Iris pigment epithelial cell (primary cell): ENCODE data around the gene HACD3.
"Not testable (repeated sequence)": the region's sequence is repeated elsewhere in the genome, so short reads cannot be mapped to it uniquely, and the experiment has no call there.

Experiments used
- DNase-seq: peaks from one replicate; pipeline ENCODE4 v3.0.0-alpha.2; 2011; ENCODE audit warnings: low read depth

HACD3 gene

DNA sequence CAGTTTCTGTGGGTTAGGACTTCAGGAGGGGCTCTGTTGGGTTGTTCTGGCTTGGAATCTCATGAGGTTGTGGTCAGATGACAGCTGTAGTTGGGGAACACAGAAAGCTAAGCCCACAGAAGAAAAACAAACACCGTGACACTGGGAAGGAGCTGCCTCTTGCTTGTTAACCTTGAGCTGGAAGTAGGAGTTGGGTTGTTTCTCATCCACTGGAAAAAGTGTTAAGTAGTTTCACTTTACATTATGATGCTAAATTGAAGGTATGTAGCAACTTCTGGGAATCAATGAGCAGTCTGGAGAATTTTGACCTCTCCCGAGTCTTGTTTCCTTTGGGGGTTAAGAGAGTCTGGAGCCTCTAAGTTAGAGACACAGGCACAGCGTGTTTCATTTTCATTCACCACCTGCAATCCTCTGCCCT is 20.4 kb downstream of the HACD3 start:
- peak; percentile 88 for DNase-seq

DNA sequence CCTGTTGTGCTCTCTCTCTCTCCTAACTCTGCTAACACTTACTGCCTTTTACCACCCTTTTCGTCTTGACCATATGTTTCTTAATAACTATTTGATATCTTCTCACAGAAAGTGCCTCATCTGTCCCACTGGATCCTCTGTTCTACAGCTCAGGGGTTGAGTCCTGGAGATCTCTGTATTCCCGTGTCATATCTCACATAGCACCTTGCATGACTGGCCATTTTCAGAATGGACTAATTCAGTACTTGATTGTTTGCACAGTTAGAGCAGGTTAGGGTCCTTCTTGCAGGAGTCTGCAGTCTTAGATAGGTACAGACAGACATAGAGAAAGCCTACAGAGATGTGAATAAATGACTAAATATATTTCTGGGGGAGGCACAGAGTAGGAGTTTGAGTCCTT is 20.9 kb downstream of the HACD3 start:
- DNase-seq = no peak

DNA sequence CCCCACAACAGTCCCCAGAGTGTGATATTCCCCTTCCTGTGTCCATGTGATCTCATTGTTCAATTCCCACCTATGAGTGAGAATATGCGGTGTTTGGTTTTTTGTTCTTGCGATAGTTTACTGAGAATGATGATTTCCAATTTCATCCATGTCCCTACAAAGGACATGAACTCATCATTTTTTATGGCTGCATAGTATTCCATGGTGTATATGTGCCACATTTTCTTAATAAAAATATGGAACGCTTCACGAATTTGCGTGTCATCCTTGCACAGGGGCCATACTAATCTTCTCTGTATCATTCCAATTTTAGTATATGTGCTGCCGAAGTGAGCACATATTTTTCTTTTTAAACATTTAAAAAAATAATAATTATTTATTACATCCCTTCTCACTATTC is 22.6 kb downstream of the HACD3 start:
- DNase-seq = not testable (repeated sequence)

DNA sequence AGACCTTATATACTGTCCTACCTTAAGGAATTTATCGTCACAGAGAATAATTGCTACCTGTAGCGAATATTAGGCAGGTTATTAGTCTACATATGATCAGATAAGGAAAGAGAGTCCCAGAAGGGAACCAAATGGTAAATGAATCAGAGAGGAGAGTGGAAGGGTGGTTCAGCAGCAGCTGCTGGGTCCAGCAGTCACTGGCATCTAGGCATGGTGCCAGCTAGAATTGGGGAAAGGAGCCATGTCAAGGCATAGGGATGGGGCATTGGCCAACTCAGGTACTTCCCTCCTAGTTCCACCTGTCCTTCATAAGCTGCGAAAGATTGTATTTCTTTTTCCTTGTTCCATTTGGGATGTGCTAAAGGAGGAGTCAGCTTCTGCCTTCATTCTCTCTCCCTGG is 23.4 kb downstream of the HACD3 start:
- no peak for DNase-seq

DNA sequence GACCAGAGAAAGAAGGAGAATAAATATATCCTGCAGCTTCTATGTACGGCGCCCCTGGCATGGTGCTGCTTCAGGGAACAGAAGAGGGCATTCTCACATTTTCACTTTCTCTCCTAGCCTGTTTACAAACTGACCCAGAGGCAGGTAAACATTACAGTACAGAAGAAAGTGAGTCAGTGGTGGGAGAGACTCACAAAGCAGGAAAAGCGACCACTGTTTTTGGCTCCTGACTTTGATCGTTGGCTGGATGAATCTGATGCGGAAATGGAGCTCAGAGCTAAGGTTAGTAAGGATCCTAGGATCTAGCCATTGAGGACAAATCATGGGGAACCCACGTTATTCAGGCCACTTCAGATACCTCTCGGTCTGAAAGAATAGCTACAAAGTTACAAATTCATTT is 26.4 kb downstream of the HACD3 start:
- no peak for DNase-seq

DNA sequence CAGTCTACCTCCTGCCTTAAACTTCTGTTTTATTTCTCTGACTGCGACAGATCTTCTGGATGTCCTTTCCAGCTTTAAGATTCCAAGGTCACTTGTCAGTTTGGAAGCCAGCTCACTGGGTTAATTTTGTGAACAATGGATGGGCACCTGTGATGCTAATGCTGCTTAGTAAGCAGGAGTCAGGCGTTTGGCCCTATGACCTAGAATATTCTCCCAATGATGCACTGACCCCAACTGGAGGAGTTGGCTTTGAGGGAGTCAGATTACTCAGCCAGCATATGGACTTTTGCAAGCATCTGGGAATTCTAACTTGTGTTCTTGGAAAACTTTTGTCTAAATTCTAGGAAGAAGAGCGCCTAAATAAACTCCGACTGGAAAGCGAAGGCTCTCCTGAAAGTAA is 28.1 kb downstream of the HACD3 start:
- peak; percentile 59 for DNase-seq

DNA sequence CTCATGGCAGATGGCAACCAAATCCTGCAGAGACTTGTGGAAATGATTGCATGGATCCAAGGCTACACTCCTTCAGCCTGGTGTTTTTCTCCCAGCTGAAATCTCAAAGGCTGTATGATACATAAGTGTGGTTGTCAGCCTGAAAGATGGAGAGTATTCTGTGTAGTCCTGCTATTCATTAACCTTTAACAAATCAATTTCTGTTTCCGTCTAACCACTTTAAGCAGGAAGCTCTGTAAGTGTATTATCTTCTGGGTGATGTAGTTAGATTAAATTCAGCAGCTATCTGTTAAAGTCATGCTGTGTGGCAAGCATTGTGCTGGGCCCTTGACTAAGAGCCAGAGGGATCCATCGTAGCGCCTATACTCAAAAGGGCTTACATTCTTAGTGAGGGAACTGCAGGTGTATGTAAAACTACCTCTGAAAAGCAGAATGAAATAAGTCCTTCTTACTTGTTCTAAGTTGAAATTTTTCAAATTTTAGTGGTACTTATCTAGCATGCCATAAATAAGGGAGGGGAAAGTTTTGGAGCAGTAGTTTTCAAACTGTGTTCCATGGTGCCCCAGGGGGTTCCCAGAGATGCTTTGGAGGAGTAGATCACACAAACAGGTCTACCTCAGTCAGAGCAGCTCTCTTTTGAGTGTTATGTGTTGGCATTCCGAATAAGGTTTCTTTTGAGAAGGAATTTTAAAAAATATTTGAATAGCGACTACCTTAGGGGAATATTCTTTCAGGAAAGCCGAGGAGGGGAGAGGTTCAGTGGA is 28.9 kb downstream of the HACD3 start:
- no peak for DNase-seq

DNA sequence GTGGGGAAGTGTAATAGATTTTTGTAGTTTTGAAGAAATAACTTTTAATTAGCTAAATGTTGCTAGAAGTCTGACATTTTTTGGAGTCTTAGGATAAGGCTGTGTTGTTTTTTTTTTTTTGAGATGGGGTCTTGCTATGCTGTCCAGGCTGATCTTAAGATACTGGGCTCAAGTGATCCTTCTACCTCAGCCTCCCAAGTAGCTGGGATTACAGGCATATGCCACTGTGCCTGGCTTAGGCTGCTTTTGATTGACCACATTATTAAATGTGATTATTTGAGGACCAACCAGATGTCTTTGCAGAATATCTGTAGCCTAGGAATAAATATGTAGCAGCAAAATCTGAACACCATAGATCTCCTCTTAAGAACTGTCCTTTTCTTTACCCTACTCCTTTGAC is 29.7 kb downstream of the HACD3 start:
- DNase-seq = no peak

DNA sequence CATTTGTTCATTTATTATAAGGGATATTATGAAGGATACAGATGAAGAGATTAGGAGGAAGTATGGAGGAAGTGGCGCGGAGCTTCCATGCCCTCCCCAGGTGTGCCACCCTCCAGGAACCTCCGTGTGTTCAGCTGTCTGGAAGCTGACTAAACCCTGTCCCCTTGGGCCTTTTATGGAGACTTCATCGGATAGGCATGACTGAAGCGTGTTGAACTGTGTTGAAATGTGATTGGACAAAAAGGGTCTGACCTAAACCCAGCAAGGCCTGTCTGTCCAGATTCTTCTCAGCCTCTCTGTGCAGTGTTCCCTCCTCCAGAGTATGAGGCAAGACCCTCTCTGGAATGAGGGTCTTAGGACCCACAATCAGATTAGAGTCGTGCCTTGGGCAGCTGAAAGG is 31.7 kb downstream of the HACD3 start:
- no peak for DNase-seq

DNA sequence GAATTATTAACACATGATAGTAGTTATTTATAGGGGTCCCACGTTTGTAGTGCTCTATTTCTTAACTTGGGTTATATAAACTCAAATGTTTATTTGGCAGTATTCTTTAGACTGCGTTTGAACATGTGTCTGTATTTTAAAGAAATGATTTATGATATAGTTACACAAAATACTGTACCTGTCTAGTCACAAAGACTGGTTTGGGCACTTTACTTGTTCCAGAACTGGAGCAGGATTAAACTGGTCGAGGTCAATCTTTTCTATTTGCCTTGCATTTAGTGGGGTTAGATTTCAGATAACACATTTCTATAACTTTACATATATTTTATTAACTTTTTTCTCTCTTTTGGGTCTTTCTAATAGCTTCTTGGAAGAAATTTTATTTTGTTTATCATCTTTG is 39.5 kb downstream of the HACD3 start:
- DNase-seq = no peak

DNA sequence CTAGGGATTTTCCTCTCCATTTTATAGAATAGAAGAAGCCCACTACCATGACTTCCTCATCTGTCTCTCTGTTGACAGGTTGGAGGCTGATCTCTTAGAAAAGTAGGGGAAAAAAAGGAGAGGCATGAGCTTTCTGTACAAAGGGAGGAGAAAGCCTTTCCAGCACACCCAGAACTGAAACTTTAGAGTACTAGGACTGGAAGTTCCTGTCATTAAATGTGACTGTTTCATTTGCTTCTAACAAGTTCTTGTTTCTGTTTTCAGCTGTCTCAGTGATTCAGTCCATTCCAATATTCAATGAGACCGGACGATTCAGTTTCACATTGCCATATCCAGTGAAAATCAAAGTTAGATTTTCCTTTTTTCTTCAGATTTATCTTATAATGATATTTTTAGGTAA is 41.7 kb downstream of the HACD3 start:
- no peak for DNase-seq

DNA sequence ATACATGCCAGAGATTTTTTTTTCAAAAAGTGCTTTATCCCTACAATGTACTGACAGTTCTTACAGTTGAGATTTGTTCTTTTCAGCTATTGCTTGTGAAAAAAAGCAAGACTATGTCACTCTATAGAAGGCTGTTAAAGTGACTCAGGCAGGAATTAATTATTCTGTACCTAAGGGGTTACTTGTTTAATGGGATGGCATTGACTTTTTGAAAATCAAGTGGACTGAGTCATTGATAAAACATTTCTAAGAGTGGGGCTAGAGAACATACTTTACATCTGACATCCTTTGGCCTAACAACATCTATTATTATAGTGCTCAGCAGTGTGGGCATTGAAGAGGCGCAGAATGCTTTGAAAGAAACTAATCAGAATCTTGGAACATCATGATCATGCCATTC is 46.4 kb downstream of the HACD3 start:
- DNase-seq = peak; percentile 73

DNA sequence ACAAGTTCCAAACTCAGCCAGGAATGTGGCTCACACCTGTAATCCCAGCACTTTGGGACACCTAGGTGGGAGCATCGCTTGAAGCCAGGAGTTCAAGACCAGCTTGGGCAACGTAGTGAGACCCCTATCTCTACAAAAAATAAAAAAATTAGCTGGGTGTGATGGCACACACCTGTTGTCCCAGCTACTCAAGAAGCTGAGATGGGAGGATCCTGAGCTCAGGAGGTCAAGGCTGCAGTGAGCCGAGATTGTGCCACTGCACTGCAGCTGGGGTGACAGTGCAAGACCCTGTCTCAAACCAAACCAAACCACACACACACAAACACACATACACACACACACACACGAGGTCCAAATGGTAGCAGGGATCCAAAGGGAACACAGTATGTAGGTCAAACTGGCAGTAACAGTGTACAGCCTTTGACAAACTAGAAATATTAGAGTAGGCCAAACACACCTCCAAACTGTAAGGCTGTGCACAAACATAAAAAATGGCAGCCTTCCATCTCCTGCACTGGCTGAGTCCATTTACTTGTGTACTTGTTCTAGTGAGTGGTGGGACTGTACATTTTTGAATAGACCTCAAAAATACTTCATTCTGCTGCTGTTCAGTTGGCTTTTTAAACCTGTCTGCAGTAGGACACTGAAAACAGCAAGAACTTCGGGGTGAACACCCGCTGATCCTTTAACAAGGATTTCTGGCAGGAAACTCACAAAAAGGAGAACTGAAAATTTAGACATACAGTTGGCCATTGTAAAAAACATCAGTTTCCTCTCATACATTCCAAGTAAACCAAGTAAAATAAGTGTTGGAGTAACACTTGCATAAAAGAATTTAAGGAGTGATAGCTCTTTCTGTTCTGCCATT is 47.1 kb downstream of the HACD3 start:
- no peak for DNase-seq

DNA sequence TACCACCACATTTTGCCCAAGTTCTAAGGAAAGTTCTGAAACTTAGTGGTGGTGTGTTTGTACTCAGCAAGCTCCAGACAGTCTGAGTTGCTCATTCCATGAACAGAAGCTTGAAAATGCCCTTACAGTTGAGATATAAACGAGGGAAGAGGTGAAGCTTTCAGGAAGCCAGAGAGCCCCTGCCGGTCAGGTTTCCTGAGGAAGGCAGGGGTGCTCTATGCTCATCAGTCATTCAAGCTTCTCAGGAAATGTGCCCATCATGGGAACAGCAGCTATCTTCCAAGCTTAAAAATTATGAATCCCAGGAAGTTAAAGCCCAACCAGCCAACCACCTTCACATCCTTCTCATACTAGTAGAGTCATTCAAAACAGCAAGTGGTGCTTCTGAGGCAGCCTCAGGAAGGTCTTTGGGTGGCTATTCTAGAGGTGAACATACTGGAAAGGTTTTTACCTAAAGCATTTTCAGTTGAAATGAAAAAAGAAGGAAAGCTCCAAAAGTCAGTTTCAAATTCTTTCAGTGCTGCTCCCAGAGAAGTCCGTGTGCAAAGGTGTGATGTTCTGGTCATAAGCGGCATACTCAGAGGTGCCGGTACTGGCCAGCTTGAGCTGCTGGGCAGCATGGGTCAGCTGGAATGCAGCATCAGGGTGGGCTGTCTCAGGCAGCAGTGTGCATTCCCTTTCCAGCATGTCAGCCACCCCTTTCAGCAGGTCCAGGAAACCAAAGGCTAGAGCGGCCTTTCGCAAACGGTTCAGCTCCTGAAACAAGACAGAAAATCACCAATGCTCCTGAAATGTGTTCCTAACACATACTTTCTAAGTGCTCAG is 48.9 kb downstream of the HACD3 start:
- DNase-seq = no peak

DNA sequence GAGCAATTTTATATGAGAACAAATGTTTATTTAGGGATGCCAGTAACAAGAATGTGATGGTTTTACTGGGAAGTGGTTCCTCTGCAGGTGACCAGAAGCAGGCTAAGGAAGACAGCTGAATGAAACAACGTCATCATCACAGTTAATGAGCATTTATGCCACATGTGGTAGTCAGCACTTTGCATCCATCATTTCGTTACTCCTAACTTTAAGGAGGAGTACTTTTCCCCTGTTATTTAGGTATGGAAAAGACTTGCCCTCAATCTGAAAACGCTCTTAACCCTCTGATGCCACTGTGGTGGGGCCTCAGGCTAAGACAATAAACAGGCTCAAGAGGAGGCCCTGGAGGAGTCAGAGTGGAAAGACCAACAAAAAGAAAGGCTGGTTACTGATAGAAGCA is 49.5 kb downstream of the HACD3 start:
- DNase-seq = no peak

DNA sequence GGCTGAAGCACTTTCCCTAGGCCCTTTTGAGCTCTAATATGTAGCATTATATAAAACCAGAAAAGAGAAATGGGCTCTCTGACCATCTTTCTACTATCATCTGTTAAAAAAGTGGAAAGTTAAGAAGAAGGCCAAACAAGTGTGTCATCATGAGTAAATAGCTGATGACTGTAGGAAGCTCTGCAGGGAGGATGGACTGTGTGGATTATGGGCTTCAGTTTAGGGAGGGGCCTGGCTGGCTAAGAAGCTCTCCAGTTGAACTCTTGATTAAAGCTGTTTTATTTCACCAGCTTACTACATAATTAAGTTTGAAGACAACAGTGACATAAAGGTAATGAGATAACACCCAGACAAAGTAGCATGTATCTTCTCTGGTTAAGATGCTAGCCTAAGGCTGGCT is 50.0 kb downstream of the HACD3 start:
- DNase-seq = peak; percentile 91

DNA sequence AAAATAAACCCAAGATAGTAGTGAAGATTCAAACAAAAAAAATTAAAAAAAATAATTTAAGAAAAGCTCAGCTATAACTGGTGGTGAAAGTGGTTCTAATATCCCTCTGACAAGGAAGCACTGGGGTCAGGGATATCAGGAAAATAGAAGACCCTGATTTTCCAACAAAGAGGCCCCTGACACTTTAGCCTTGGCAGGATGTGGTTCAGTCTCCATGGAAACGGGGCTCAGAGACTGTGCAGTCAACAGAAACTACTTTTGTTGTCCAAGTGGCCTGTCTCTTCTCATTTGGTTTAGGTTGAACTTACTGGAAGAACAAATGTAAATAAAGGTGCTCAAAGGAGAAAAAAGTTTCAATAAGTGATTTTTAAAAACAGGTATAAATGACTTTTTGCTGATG is 53.4 kb downstream of the HACD3 start:
- peak; percentile 71 for DNase-seq

DNA sequence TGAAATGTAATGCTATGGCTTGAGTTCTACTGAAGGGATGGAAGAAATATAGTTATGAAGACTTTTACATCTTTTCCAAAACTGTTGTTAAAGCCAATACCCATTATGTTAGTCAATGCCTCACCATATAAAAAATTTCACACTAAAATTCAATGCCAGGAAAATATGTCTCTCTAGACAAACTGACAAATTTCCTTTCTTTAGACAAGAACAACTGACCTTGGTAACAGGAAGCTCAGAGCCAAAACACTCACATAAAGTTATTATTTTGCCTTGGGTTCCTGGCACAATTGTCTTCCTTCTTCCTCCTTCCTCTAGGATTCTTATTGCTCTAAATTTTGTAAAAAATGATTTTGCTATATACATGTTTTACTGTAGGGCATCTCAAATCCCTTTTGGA is 54.0 kb downstream of the HACD3 start:
- DNase-seq = no peak

DNA sequence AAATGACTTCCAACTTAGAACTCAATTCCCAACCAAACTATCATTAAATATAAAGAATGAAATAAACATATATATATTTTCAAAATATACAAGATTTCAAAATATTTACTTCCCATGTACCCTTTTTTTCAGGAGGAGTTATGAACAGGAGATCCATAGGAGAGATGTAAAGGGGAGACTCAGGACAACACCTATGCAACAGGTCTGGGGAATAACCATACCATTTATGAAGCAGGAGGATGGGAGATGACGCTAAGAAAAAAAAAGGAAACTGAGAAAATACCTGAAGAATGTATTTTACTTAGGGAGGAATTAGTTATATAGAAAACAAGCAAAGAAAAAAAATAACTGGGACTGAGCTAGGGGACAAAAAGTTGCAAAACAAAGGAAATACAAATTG is 56.8 kb downstream of the HACD3 start:
- no peak for DNase-seq

DNA sequence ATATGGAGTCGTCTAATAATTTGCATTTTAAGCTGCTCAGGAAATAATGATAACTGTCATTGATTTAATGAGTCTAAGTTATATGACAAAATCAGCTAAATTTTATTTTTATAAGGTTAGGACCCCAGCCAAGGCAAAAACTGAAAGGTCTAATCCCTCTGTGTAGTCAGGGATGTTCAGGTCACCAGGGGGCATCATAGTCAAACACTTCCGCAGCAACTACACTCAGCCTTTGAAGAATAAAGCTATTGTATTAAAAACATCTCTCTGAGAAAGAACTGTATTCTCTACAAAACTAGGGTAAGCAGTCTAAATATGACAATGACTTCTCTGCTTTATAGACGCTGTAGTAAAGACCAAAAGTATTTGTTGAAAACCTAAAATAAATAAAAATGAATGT is 65.7 kb downstream of the HACD3 start:
- no peak for DNase-seq

DNA sequence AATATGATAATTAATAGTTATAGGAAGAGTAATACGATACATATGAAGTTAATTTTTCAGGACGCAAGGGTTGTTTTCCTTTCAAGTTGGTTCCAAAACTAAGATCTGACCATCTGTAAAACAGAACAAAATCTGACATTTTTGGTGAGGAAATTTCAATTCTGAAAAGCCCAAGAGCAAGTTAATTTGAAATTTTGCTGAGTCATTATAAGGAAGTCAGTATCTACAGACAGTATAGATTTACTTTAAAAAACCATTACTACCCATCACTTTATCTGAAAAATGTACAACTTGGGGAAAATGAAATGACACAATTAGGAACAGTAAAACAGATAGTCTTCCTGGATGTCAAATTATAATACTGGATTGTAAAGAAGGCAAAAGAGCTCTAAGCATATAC is 68.2 kb downstream of the HACD3 start:
- no peak for DNase-seq

DNA sequence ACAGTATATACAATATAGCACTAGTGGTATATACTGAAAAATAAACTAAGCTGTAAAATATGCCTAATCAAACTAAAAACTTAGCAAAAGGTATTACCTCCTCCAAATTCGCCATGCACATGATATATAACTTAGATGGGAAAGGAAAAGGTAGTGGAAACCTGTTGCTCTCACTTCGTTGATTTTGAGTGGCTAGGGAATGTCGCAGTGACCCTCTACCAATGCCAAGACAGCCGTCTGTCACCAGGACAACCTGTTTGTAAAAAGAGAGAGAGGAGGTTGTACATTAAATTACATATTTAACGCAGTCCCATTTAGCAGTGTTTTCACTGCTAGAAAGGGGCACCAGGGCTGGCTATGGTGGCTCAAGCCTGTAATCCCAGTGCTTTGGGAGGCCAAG is 69.4 kb downstream of the HACD3 start:
- no peak for DNase-seq

DNA sequence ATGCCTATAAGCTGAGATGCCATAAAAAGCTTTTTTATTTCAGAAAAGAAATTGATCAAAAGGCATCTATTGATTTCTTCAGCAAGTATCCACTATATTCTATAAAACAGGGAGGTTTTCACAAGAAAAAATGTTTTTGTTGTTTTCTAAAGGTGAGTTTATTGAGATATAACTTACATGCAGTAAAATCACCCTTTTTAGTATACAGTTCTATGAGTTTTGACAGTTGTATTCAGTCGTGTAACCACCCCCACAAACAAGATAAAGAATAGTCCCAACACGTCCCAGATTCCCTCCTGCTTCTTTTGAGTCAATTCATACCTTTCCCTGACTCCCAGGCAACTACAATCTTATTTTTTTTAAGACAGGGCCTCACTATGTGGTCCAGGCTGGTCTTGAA is 72.9 kb downstream of the HACD3 start:
- DNase-seq = no peak
